HEK293 (cell line): ENCODE data around the gene GUCY1B1.

ENCODE experiments used
- CTCF ChIP-seq: fragments of 450-650 bp; formaldehyde crosslinking; IDR thresholded peaks from 2 replicates; pipeline ENCODE4 v1.5.1; 2016; ENCODE audit warnings: missing biosample characterization, missing genetic modification characterization
- MZF1 ChIP-seq: fragments of 450-650 bp; formaldehyde crosslinking; IDR thresholded peaks from 2 replicates; pipeline ENCODE4 v1.5.1; 2017; ENCODE audit warnings: missing biosample characterization, missing genetic modification characterization, borderline replicate concordance
- REST ChIP-seq: fragments of 450-650 bp; formaldehyde crosslinking; IDR thresholded peaks from 2 replicates; pipeline ENCODE4 v1.5.1; 2016; ENCODE audit warnings: missing biosample characterization, missing genetic modification characterization
- ZNF354C ChIP-seq: fragments of 450-650 bp; formaldehyde crosslinking; IDR thresholded peaks from 2 replicates; pipeline ENCODE4 v1.5.1; 2016; ENCODE audit warnings: missing biosample characterization, missing genetic modification characterization, low read depth, borderline replicate concordance
- ZNF510 ChIP-seq: fragments of 450-650 bp; formaldehyde crosslinking; IDR thresholded peaks from 2 replicates; pipeline ENCODE4 v1.5.1; 2018; ENCODE audit warnings: mild to moderate bottlenecking, missing genetic modification characterization, missing biosample characterization; ENCODE audit not compliant: insufficient replicate concordance
- ZNF747 ChIP-seq: fragments of 450-650 bp; formaldehyde crosslinking; IDR thresholded peaks from 2 replicates; pipeline ENCODE4 v1.5.1; 2016; ENCODE audit warnings: missing biosample characterization, missing genetic modification characterization

GRCh38 chr4:155713911-155714310, 44.9 kb upstream of the GUCY1B1 start:
- no peak for TF ChIP-seq ZNF747 (tag by site-specific recombination)
- no peak for TF ChIP-seq CTCF (tag by site-specific recombination)
- TF ChIP-seq ZNF510 (tag by site-specific recombination): no peak
- TF ChIP-seq REST (tag by site-specific recombination): no peak
- TF ChIP-seq ZNF354C (tag by site-specific recombination): no peak
- TF ChIP-seq MZF1 (tag by site-specific recombination): no peak
